ENCODE measurements around the gene MAP2K7. TPM values are rescaled to one million over a fixed set of nuclear protein-coding genes. Genes with fewer than 3 reads are reported as not detected.

The MAP2K7 gene
- total RNA-seq, 1 donor from 2014 or later, result 15.0 TPM

GRCh38 chr19:7862413-7862951 is 41.2 kb upstream of the MAP2K7 start:
- H3K27me3 ChIP-seq (ENCODE audit: control insufficient read depth, insufficient read depth, low read length), result peaks cover 64% of the 10 kb centered on the region
- peak overlapping the region; percentile 37 for H3K4me3 ChIP-seq (ENCODE audit: low read depth, low read length)
- no peak for DNase-seq (ENCODE audit: low read depth)
- TF ChIP-seq CTCF (IDR thresholded peaks at IDR 0.05; ENCODE audit: insufficient read depth, low read length, poor library complexity, severe bottlenecking), result no peak
- no peaks in the 10 kb centered on the region for H3K36me3 ChIP-seq (ENCODE audit: control insufficient read depth, insufficient read depth, low read length)

- H3K4me3 ChIP-seq (ENCODE audit: low read depth, low read length), result no peak overlapping the region
- TF ChIP-seq CTCF (IDR thresholded peaks at IDR 0.05; ENCODE audit: insufficient read depth, low read length, poor library complexity, severe bottlenecking), result no peak
- peaks cover 55% of the 10 kb centered on the region for H3K27me3 ChIP-seq (ENCODE audit: control insufficient read depth, insufficient read depth, low read length)
- no peak for DNase-seq (ENCODE audit: low read depth)
- no peaks in the 10 kb centered on the region for H3K36me3 ChIP-seq (ENCODE audit: control insufficient read depth, insufficient read depth, low read length)
Measured at GRCh38 chr19:7863157-7863970, 40.3 kb upstream of the MAP2K7 start.

- DNase-seq (ENCODE audit: low read depth), result no peak
- H3K36me3 ChIP-seq (ENCODE audit: control insufficient read depth, insufficient read depth, low read length), result no peaks in the 10 kb centered on the region
- H3K4me3 ChIP-seq (ENCODE audit: low read depth, low read length), result no peak overlapping the region
- no peak for TF ChIP-seq CTCF (IDR thresholded peaks at IDR 0.05; ENCODE audit: insufficient read depth, low read length, poor library complexity, severe bottlenecking)
- peaks cover 52% of the 10 kb centered on the region for H3K27me3 ChIP-seq (ENCODE audit: control insufficient read depth, insufficient read depth, low read length)
Measured at GRCh38 chr19:7863971-7864689, 39.5 kb upstream of the MAP2K7 start.

GRCh38 chr19:7864690-7865074 is 39.0 kb upstream of the MAP2K7 start:
- H3K27me3 ChIP-seq (ENCODE audit: control insufficient read depth, insufficient read depth, low read length), result peaks cover 52% of the 10 kb centered on the region
- no peak for TF ChIP-seq CTCF (IDR thresholded peaks at IDR 0.05; ENCODE audit: insufficient read depth, low read length, poor library complexity, severe bottlenecking)

GRCh38 chr19:7865262-7865911 is 38.3 kb upstream of the MAP2K7 start:
- no peak for DNase-seq (ENCODE audit: low read depth)

More at GRCh38 chr19:7864690-7865074, 39.0 kb upstream of the MAP2K7 start:
- no peaks in the 10 kb centered on the region for H3K36me3 ChIP-seq (ENCODE audit: control insufficient read depth, insufficient read depth, low read length)
- H3K4me3 ChIP-seq (ENCODE audit: low read depth, low read length), result no peak overlapping the region
- no peak for DNase-seq (ENCODE audit: low read depth)

More at GRCh38 chr19:7865262-7865911, 38.3 kb upstream of the MAP2K7 start:
- no peak for TF ChIP-seq CTCF (IDR thresholded peaks at IDR 0.05; ENCODE audit: insufficient read depth, low read length, poor library complexity, severe bottlenecking)
- Histone ChIP-seq H3K36me3 (ENCODE audit: control insufficient read depth, insufficient read depth, low read length) (no peaks in the 10 kb centered on the region), H3K4me3 (ENCODE audit: low read depth, low read length) (no peak overlapping the region), H3K27me3 (ENCODE audit: control insufficient read depth, insufficient read depth, low read length) (peaks cover 52% of the 10 kb centered on the region)
